Upper lobe of left lung (tissue), 6 donors: ENCODE measurements around the gene LTBP1. TPM values are rescaled to one million over a fixed set of nuclear protein-coding genes. Genes with fewer than 3 reads are reported as not detected.

Experiments
- ATAC-seq, 2 donors: fragments of 200-7000 bp; cut with Tn5 transposase; one replicate each; pipeline ENCODE4 v1.9.1; 2022; ENCODE audit warnings: mild to moderate bottlenecking in 2 of 2, moderate library complexity in 2 of 2; ENCODE audit not compliant: low FRiP score in 2 of 2
- DNase-seq, 2 donors: peaks; one replicate each; pipeline ENCODE4 v3.0.0-alpha.2; 2019 to 2020
- H3K27ac ChIP-seq, 4 donors: fragments of 200-600 bp; sonication (generic); one replicate each; pipeline ENCODE4 v1.5.1; 2016 to 2019
- H3K27me3 ChIP-seq, 4 donors: fragments of 200-600 bp; sonication (generic); one replicate each; pipeline ENCODE4 v1.5.1; 2017 to 2019
- H3K36me3 ChIP-seq, 4 donors: fragments of 200-600 bp; sonication (generic); one replicate each; pipeline ENCODE4 v1.5.1; 2016 to 2019
- H3K4me1 ChIP-seq, 4 donors: fragments of 200-600 bp; sonication (generic); one replicate each; pipeline ENCODE4 v1.5.1; 2018 to 2019
- H3K4me3 ChIP-seq, 4 donors: fragments of 200-600 bp; sonication (generic); one replicate each; pipeline ENCODE4 v1.5.1; 2017 to 2019; ENCODE audit warnings: mild to moderate bottlenecking in 2 of 4, moderate library complexity in 1 of 4
- H3K9me3 ChIP-seq, 4 donors: fragments of 200-600 bp; sonication (generic); one replicate each; pipeline ENCODE4 v1.5.1; 2018 to 2019
- CTCF ChIP-seq, 6 experiments: fragments of 450-650 bp in 4 of 6; fragments of 200-600 bp in 2 of 6; sonication (generic) in 2 of 6; IDR thresholded peaks; one replicate each; pipeline ENCODE4 v1.5.1; 2016 to 2019; ENCODE audit warnings: antibody characterized with exemption in 6 of 6
- EP300 ChIP-seq, 4 donors: sonication (generic); formaldehyde crosslinking; IDR thresholded peaks; one replicate each; pipeline ENCODE4 v1.5.1; 2017; ENCODE audit warnings: antibody characterized with exemption in 4 of 4, control low read depth in 2 of 4
- POLR2A ChIP-seq, 4 donors: fragments of 450-650 bp; IDR thresholded peaks; one replicate each; pipeline ENCODE4 v1.5.1; 2016 to 2017; ENCODE audit warnings: antibody characterized with exemption in 4 of 4, mild to moderate bottlenecking in 2 of 4
- POLR2AphosphoS5 ChIP-seq, 2 donors: sonication (generic); formaldehyde crosslinking; IDR thresholded peaks; one replicate each; pipeline ENCODE4 v1.5.1; 2017; ENCODE audit warnings: antibody characterized with exemption in 2 of 2
- WGBS, 2 donors: methylation state at CpG; one replicate each; pipeline ENCODE4 v1.1.5; 2017 to 2018; 5-methylcytosine and 5-hydroxymethylcytosine counted together
- total RNA-seq, 6 donors: library from RNA; depleted of rRNA in 4 of 6; stranded (reverse); fragments of >200 nt in 4 of 6; gene quantifications; one replicate each; pipeline versions ENCODE4 v1.1.0 to v1.2.1, GENCODE V29; 2016 to 2021
- donor health status: DM: no; HTN: no; CAD: no; lungs with moderate emphysema.
- donor health status: DM: no; HTN: yes; CAD: no; lungs with severe emphysema.

The LTBP1 gene
- total RNA-seq, 6 donors from 2014 or later: 11.5 to 45.0 (median 27.1) TPM

- DNase-seq (no peak), ATAC-seq (no peak)
- no peaks in the 10 kb centered on the region for H3K36me3 ChIP-seq
- no peaks in the 10 kb centered on the region for H3K27me3 ChIP-seq
- peaks cover 13 to 31% (median 15%) of the 10 kb centered on the region in 4 donors for H3K4me1 ChIP-seq
- H3K9me3 ChIP-seq: no peaks in the 10 kb centered on the region
- peak overlapping the region in 3 of 4 donors; percentile 35 to 84 (median 57) for H3K27ac ChIP-seq
- WGBS, 2 donors: 46 to 49% methylated on average over 4 of the region's 4 CpGs
- peak overlapping the region in 1 of 4 donors; percentile 30 for H3K4me3 ChIP-seq
- TF ChIP-seq POLR2A (IDR thresholded peaks at IDR 0.05) (no peak), CTCF (IDR thresholded peaks at IDR 0.05) (no peak), POLR2AphosphoS5 (IDR thresholded peaks at IDR 0.05) (no peak), EP300 (IDR thresholded peaks at IDR 0.05) (no peak)
Observed at GRCh38 chr2:33136056-33136455, 189.3 kb downstream of the LTBP1 start.

GRCh38 chr2:33136566-33136965, 189.8 kb downstream of the LTBP1 start:
- Histone ChIP-seq H3K27me3 (no peaks in the 10 kb centered on the region), H3K27ac (peak overlapping the region in 2 of 4 donors; percentile 35 to 84), H3K36me3 (no peaks in the 10 kb centered on the region), H3K9me3 (no peaks in the 10 kb centered on the region), H3K4me1 (peaks cover 13 to 31% (median 15%) of the 10 kb centered on the region in 4 donors), H3K4me3 (peak overlapping the region in 1 of 4 donors; percentile 30)
- ATAC-seq (no peak), DNase-seq (no peak)
- TF ChIP-seq POLR2A (IDR thresholded peaks at IDR 0.05): no peak
- TF ChIP-seq CTCF (IDR thresholded peaks at IDR 0.05): no peak
- TF ChIP-seq POLR2AphosphoS5 (IDR thresholded peaks at IDR 0.05): no peak
- TF ChIP-seq EP300 (IDR thresholded peaks at IDR 0.05): no peak
- 37% methylated on average over 1 of the region's 1 CpG for whole genome bisulfite sequencing, 2 donors

- no peak for ATAC-seq
- Histone ChIP-seq H3K4me3 (no peak overlapping the region), H3K27ac (no peak overlapping the region), H3K27me3 (no peaks in the 10 kb centered on the region), H3K4me1 (peaks cover 13 to 31% (median 15%) of the 10 kb centered on the region in 4 donors), H3K36me3 (no peaks in the 10 kb centered on the region), H3K9me3 (no peaks in the 10 kb centered on the region)
- DNase-seq: no peak
- TF ChIP-seq CTCF (IDR thresholded peaks at IDR 0.05) (no peak), EP300 (IDR thresholded peaks at IDR 0.05) (no peak), POLR2A (IDR thresholded peaks at IDR 0.05) (no peak), POLR2AphosphoS5 (IDR thresholded peaks at IDR 0.05) (no peak)
- WGBS, 2 donors: 17 to 52% methylated on average over 1 of the region's 1 CpG
Observed at GRCh38 chr2:33137331-33137730, 190.6 kb downstream of the LTBP1 start.

- no peak for ATAC-seq
Observed at GRCh38 chr2:33139949-33140348, 193.2 kb downstream of the LTBP1 start.

More at GRCh38 chr2:33139949-33140348, 193.2 kb downstream of the LTBP1 start:
- no peak for TF ChIP-seq POLR2AphosphoS5 (IDR thresholded peaks at IDR 0.05)
- TF ChIP-seq EP300 (IDR thresholded peaks at IDR 0.05): no peak
- no peak for TF ChIP-seq POLR2A (IDR thresholded peaks at IDR 0.05)
- TF ChIP-seq CTCF (IDR thresholded peaks at IDR 0.05): no peak
- Histone ChIP-seq H3K27ac (no peak overlapping the region), H3K4me1 (peaks cover 0 to 9% (median 4%) of the 10 kb centered on the region in 4 donors), H3K36me3 (no peaks in the 10 kb centered on the region), H3K27me3 (no peaks in the 10 kb centered on the region), H3K4me3 (no peak overlapping the region), H3K9me3 (no peaks in the 10 kb centered on the region)
- no peak for DNase-seq
- WGBS, 2 donors: 82 to 92% methylated on average over 4 of the region's 4 CpGs
